ENCODE data around the gene USP24.

DNA sequence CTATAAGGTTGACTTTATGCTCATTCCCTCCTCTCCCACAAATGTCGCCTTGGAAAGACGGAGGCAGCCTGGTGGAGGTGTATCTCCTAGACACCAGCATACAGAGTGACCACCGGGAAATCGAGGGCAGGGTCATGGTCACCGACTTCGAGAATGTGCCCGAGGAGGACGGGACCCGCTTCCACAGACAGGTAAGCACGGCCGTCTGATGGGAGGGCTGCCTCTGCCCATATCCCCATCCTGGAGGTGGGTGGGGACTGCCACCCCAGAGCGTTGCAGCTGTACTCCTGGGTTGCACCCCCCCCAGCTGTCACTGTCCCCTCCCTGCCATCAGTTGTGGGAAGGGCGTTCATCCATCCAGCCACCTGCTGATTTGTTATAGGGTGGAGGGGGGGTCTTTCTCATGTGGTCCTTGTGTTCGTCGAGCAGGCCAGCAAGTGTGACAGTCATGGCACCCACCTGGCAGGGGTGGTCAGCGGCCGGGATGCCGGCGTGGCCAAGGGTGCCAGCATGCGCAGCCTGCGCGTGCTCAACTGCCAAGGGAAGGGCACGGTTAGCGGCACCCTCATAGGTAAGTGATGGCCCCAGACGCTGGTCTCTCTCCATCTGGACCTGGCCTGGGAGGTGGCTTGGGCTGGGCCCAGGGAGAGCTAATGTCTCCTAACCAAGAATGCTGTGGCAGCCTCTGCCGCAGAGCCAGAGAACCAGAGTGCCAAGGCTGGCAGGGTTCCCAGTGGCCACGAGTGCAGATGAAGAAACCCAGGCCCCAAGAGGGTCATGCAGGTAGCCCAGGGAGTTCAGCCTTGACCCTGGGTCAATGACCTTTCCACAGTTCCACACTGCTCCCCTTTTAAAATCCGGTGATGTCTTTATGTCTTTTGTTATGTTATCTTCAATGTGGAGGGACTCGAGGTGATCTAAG, 162.7 kb downstream of the USP24 start:
- TF ChIP-seq, protein P1, sequence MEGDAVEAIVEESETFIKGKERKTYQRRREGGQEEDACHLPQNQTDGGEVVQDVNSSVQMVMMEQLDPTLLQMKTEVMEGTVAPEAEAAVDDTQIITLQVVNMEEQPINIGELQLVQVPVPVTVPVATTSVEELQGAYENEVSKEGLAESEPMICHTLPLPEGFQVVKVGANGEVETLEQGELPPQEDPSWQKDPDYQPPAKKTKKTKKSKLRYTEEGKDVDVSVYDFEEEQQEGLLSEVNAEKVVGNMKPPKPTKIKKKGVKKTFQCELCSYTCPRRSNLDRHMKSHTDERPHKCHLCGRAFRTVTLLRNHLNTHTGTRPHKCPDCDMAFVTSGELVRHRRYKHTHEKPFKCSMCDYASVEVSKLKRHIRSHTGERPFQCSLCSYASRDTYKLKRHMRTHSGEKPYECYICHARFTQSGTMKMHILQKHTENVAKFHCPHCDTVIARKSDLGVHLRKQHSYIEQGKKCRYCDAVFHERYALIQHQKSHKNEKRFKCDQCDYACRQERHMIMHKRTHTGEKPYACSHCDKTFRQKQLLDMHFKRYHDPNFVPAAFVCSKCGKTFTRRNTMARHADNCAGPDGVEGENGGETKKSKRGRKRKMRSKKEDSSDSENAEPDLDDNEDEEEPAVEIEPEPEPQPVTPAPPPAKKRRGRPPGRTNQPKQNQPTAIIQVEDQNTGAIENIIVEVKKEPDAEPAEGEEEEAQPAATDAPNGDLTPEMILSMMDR (conservative IDR thresholded peaks at IDR 0.05): no peak
- TF ChIP-seq ZFX (IDR thresholded peaks at IDR 0.05): no peak

All from C4-2B (cell line).